C4-2B (cell line): ENCODE data around the gene LBX2.
A peak's percentile ranks its signal among the peaks of the same experiment; 100 is the strongest.

Experiments used
- H3K27ac ChIP-seq: fragments of 450-650 bp; 2 replicates; pipeline ENCODE4 v1.5.1; 2017
- CTCF ChIP-seq: fragments of 450-650 bp; conservative IDR thresholded peaks from 2 replicates; pipeline ENCODE4 v1.5.1; 2017; ENCODE audit warnings: mild to moderate bottlenecking
- ZFX ChIP-seq: fragments of 450-650 bp; IDR thresholded peaks from 2 replicates; pipeline ENCODE4 v1.6.1; 2017

The LBX2 gene

DNA sequence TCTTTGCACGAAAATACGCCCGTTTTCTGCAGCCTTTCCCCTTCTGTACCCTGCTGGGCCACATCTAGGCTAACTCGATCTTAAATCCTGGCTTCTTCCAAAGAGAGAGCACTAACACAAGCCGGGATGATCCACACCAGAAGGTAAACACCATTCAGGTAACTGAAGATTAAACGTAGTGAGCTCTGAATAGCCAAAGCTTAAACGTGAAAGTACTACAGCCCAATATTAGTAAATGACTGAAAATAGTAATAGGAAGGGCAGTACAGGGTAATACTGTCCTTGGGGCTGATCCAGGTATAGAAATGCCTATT lies 26.5 kb downstream of the LBX2 start:
- TF ChIP-seq CTCF (no peak), ZFX (no peak)
- peak overlapping the region; percentile 95 for H3K27ac ChIP-seq

DNA sequence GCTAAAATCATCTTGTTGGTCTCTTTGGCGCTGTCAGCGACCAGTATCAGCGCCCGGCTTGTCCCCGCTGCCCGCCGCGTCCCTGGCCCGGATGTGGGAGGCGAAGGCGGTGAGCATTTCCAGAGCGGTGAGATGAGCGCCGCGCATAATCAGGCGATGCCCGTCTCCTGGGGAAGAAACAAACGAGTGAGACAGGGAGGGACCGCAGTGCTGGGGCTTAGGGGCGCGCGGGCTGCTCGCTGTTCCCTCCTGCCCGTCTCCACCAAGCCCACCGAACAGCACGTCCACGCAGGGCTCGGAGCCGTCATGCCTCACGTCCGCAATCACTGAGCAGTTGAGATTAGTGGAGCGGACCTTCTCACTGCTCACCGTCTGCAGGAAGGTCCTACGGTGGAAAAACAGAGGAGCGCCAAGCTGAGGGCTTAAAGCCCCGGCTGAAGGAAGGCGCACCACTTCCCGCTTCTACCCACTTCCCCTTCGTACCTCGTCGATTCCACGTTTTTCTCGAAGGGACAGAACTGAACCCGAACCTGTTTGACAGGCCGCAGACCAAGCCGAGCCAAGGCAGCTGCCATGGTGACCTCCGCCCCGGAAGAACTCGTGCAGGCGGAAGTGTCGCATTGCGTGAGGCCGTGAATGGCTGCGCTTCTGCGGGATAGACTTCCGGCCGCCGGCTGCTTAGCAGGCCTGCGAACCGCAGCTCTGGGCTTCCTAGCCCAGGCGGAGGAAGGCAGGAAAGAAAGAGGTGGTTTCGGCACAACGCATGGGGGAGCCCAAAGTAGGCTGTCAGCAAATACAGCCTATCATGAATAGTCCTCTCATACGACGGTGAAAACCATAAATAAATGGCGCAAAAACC lies 27.1 kb downstream of the LBX2 start, which contains the start of gene MRPL53:
TSS of gene MRPL53 (minus strand) at position 595 of the 859 bp plus-strand sequence. CDS start at position 575, 20 bp downstream.
- TF ChIP-seq ZFX (peak; percentile 52), CTCF (no peak)
- peak within 1 kb of the TSS; percentile 95 for H3K27ac ChIP-seq

GRCh38 chr2:74471332-74472065 lies 27.9 kb downstream of the LBX2 start:
- no peak for TF ChIP-seq CTCF
- TF ChIP-seq ZFX = no peak
- peak overlapping the region; percentile 95 for H3K27ac ChIP-seq

DNA sequence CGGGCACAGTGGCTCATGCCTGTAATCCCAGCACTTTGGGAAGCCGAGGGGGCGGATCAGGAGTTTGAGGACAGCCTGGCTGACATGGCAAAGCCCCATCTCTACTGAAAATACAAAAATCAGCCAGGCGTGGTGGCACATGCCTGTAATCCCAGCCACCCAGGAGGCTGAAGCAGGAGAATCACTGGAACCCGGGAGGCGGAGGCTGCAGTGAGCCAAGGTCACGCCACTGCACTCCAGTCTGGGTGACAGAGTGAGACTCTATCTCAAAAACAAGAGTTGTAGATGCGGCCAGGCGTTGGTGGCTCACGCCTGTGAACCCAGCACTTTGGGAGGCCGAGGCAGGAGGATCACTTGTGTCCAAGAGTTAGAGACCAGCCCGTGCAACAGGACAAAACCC lies 28.7 kb downstream of the LBX2 start:
- peak overlapping the region; percentile 95; the same call in 1 of the 2 replicates for H3K27ac ChIP-seq

DNA sequence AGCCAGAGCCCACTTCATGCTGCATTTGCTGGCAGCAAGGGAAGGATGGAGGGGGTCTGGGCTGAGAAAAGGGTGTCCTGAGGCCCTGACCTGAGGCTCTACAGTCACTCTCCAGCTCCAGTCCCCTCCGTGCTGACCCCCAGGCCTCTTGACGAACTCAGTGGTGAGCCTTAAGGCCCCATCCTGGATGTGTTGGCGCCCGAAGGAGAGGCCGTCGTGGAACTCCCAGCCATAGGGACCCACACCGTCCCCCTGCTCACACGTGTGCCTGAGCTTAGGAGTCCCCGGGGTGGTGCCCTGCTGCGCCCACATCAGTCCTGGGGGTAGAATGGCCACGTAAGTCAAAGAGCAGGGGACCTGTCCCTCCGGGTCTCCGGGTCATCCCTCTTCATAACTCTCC lies 35.0 kb downstream of the LBX2 start:
- peak overlapping the region; percentile 80 for H3K27ac ChIP-seq
- TF ChIP-seq ZFX = no peak
- TF ChIP-seq CTCF = no peak

GRCh38 chr2:74462786-74463105 lies 36.7 kb downstream of the LBX2 start:
- TF ChIP-seq CTCF (no peak), ZFX (no peak)
- no peak overlapping the region for H3K27ac ChIP-seq

- TF ChIP-seq ZFX = no peak
- no peak for TF ChIP-seq CTCF
- H3K27ac ChIP-seq = no peak overlapping the region
Measured at GRCh38 chr2:74462054-74462785, 37.2 kb downstream of the LBX2 start.
